K562 (cell line): Measurements from ENCODE around the gene PPP2R1A. TPM values are rescaled to one million over a fixed set of nuclear protein-coding genes. Genes with fewer than 3 reads are reported as not detected.

Source experiments
- ASH1L ChIP-seq: fragments of 450-650 bp; IDR thresholded peaks from 2 replicates; pipeline ENCODE4 v1.6.1; 2018; ENCODE audit warnings: borderline replicate concordance, mild to moderate bottlenecking, low read depth; ENCODE audit not compliant: partially characterized antibody
- CBX5 ChIP-seq: IDR thresholded peaks from 2 replicates; pipeline ENCODE4 v1.6.1; 2014; ENCODE audit warnings: low read depth, borderline replicate concordance
- CCNT2 ChIP-seq: IDR thresholded peaks from 2 replicates; pipeline ENCODE4 v1.6.1; 2011; ENCODE audit warnings: borderline replicate concordance, low read depth, mild to moderate bottlenecking, moderate library complexity, mixed read lengths, low read length; ENCODE audit not compliant: insufficient read length; ENCODE audit errors: extremely low read depth
- CHD1 ChIP-seq: fragments of 200-600 bp; sonication (generic); IDR thresholded peaks from one replicate; pipeline ENCODE4 v1.6.1; 2012; ENCODE audit warnings: mild to moderate bottlenecking, moderate library complexity, low read length, inconsistent platforms
- CHD2 ChIP-seq: IDR thresholded peaks from 2 replicates; pipeline ENCODE4 v1.6.1; 2011; ENCODE audit warnings: low read depth, low read length
- MED1 ChIP-seq: sonication (generic); formaldehyde crosslinking; IDR thresholded peaks from 2 replicates; pipeline ENCODE4 v1.8.1; 2023; ENCODE audit warnings: missing genetic modification reagents, borderline replicate concordance
- PPARD ChIP-seq: fragments of 250-450 bp; sonication (Bioruptor Pico); IDR thresholded peaks from 2 replicates; pipeline ENCODE4 v1.8.0; 2022; ENCODE audit warnings: inconsistent platforms, mild to moderate bottlenecking, moderate library complexity
- RBM17 ChIP-seq: fragments of 200-400 bp; formaldehyde crosslinking; IDR thresholded peaks from 2 replicates; pipeline ENCODE4 v1.6.1; 2017; ENCODE audit warnings: low read depth, mild to moderate bottlenecking, low read length, borderline replicate concordance
- TCF7L2 ChIP-seq: fragments of 150-350 bp; IDR thresholded peaks from 2 replicates; pipeline ENCODE4 v1.6.1; 2016; ENCODE audit warnings: low read depth, mild to moderate bottlenecking, low read length, moderate library complexity
- polyA plus RNA-seq, 8 experiments: library from polyadenylated mRNA; depleted of rRNA in 4 of 8; stranded (reverse) in 5 of 8; unstranded in 3 of 8; fragments of >200 nt; fragmentation: Nextera tagmentation in 2 of 8; fragmentation: Illumina TruSeq in 1 of 8; extraction: Ambion mirVana in 2 of 8; extraction: Trizol in 1 of 8; gene quantifications; 2 replicates each; pipeline versions ENCODE4 v1.2.1 to v1.2.3, GENCODE V29; 2011 to 2014; ENCODE audit warnings: inconsistent platforms in 1 of 8, missing spikeins in 1 of 8
- total RNA-seq, 7 experiments: library from RNA; depleted of rRNA in 6 of 7; stranded (reverse); fragments of >200 nt in 6 of 7; fragmentation: Illumina TruSeq in 2 of 7; extraction: Trizol in 2 of 7; gene quantifications; 2 replicates each; pipeline versions ENCODE4 v1.2.1 to v1.2.3, GENCODE V29; 2011 to 2021; ENCODE audit warnings: low replicate concordance in 1 of 7
- TF ChIP-seq, protein P1 (sequence below): sonication (generic); formaldehyde crosslinking; IDR thresholded peaks from 2 replicates; pipeline ENCODE4 v1.8.0; 2022; ENCODE audit warnings: mild to moderate bottlenecking, missing genetic modification reagents
- TF ChIP-seq, protein P2 (sequence below): fragments of 200-800 bp; sonication (Bioruptor generic); IDR thresholded peaks from 2 replicates; pipeline ENCODE4 v1.6.1; 2016; ENCODE audit warnings: missing genetic modification characterization, missing compliant biosample characterization
- TF ChIP-seq, protein P3 (sequence below): sonication (generic); formaldehyde crosslinking; IDR thresholded peaks from 2 replicates; pipeline ENCODE4 v1.8.1; 2023; ENCODE audit warnings: mild to moderate bottlenecking, missing genetic modification reagents

Gene PPP2R1A
- total and polyA plus RNA-seq, 9 of the 15 experiments (the other 6 are each of a cell fraction or from before 2014, with no cell fraction given), result 10.1 to 211 (median 70.1) TPM

DNA sequence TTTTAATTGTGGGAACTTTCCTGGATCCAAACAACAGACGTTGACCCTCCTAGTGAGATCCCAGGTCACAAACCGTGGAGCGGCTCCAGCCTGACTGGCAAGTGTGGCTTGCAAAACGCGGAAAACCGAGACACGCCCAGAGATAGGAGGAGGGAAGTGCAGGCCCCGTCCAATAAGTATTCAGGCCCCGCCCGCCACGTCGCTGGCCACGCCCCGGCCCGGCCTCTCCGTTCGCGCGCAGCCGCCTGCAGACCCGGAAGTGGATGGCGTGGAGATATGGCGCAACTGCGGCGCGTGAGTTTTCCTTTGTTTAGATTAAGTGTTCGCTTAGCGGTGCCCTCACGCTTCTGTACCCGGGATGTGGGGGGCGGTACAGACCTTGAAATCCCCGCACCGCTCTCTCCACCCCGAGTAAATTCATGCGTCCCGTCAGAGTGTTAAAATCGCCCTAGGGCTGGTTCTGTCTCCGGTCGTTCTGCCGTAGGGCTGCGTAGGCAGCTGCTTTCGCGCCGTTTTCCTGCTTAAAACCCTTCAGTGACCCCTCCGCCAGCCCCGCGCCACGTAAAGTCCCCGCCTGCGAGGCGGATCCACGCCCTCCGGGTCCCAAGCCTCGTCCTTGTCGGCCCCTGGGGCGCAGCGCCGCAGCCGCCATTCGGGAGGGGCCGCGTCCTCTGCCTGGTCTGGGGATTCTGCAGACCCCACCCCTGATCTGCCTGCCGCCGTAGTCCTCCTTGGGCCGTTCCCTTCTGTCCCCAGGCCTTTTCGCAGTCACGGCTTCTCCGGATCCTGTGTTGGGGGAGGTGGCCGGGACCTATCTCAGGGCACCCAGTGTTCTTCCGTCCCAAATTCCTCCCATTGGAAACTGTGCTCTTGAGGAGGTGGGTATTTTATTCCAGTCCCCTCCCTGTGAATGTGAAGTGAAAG is 79.7 kb downstream of the PPP2R1A start, which contains the start of gene ZNF766 (continued):
- TF ChIP-seq RBM17 (no peak), CHD1 (peak; percentile 37), TCF7L2 (no peak), PPARD (CRISPR knock-in tag) (no peak), ASH1L (peak; percentile 25), CBX5 (no peak), CHD2 (0 out of 2 replicates have a peak, but pooled peaks have one; percentile 29), MED1 (no peak), CCNT2 (peak; percentile 74)
- TF ChIP-seq, protein P1, sequence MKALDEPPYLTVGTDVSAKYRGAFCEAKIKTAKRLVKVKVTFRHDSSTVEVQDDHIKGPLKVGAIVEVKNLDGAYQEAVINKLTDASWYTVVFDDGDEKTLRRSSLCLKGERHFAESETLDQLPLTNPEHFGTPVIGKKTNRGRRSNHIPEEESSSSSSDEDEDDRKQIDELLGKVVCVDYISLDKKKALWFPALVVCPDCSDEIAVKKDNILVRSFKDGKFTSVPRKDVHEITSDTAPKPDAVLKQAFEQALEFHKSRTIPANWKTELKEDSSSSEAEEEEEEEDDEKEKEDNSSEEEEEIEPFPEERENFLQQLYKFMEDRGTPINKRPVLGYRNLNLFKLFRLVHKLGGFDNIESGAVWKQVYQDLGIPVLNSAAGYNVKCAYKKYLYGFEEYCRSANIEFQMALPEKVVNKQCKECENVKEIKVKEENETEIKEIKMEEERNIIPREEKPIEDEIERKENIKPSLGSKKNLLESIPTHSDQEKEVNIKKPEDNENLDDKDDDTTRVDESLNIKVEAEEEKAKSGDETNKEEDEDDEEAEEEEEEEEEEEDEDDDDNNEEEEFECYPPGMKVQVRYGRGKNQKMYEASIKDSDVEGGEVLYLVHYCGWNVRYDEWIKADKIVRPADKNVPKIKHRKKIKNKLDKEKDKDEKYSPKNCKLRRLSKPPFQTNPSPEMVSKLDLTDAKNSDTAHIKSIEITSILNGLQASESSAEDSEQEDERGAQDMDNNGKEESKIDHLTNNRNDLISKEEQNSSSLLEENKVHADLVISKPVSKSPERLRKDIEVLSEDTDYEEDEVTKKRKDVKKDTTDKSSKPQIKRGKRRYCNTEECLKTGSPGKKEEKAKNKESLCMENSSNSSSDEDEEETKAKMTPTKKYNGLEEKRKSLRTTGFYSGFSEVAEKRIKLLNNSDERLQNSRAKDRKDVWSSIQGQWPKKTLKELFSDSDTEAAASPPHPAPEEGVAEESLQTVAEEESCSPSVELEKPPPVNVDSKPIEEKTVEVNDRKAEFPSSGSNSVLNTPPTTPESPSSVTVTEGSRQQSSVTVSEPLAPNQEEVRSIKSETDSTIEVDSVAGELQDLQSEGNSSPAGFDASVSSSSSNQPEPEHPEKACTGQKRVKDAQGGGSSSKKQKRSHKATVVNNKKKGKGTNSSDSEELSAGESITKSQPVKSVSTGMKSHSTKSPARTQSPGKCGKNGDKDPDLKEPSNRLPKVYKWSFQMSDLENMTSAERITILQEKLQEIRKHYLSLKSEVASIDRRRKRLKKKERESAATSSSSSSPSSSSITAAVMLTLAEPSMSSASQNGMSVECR (CRISPR knock-in tag), result peak; percentile 52
- TF ChIP-seq, protein P2, sequence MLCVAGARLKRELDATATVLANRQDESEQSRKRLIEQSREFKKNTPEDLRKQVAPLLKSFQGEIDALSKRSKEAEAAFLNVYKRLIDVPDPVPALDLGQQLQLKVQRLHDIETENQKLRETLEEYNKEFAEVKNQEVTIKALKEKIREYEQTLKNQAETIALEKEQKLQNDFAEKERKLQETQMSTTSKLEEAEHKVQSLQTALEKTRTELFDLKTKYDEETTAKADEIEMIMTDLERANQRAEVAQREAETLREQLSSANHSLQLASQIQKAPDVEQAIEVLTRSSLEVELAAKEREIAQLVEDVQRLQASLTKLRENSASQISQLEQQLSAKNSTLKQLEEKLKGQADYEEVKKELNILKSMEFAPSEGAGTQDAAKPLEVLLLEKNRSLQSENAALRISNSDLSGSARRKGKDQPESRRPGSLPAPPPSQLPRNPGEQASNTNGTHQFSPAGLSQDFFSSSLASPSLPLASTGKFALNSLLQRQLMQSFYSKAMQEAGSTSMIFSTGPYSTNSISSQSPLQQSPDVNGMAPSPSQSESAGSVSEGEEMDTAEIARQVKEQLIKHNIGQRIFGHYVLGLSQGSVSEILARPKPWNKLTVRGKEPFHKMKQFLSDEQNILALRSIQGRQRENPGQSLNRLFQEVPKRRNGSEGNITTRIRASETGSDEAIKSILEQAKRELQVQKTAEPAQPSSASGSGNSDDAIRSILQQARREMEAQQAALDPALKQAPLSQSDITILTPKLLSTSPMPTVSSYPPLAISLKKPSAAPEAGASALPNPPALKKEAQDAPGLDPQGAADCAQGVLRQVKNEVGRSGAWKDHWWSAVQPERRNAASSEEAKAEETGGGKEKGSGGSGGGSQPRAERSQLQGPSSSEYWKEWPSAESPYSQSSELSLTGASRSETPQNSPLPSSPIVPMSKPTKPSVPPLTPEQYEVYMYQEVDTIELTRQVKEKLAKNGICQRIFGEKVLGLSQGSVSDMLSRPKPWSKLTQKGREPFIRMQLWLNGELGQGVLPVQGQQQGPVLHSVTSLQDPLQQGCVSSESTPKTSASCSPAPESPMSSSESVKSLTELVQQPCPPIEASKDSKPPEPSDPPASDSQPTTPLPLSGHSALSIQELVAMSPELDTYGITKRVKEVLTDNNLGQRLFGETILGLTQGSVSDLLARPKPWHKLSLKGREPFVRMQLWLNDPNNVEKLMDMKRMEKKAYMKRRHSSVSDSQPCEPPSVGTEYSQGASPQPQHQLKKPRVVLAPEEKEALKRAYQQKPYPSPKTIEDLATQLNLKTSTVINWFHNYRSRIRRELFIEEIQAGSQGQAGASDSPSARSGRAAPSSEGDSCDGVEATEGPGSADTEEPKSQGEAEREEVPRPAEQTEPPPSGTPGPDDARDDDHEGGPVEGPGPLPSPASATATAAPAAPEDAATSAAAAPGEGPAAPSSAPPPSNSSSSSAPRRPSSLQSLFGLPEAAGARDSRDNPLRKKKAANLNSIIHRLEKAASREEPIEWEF (CRISPR knock-in tag), result no peak
- TF ChIP-seq, protein P3, sequence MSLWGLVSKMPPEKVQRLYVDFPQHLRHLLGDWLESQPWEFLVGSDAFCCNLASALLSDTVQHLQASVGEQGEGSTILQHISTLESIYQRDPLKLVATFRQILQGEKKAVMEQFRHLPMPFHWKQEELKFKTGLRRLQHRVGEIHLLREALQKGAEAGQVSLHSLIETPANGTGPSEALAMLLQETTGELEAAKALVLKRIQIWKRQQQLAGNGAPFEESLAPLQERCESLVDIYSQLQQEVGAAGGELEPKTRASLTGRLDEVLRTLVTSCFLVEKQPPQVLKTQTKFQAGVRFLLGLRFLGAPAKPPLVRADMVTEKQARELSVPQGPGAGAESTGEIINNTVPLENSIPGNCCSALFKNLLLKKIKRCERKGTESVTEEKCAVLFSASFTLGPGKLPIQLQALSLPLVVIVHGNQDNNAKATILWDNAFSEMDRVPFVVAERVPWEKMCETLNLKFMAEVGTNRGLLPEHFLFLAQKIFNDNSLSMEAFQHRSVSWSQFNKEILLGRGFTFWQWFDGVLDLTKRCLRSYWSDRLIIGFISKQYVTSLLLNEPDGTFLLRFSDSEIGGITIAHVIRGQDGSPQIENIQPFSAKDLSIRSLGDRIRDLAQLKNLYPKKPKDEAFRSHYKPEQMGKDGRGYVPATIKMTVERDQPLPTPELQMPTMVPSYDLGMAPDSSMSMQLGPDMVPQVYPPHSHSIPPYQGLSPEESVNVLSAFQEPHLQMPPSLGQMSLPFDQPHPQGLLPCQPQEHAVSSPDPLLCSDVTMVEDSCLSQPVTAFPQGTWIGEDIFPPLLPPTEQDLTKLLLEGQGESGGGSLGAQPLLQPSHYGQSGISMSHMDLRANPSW (CRISPR knock-in tag), result 0 out of 2 replicates have a peak, but pooled peaks have one; percentile 41
